LNCAP (cell line): ENCODE measurements around the gene ANAPC2.

ENCODE experiments used
- TF ChIP-seq, protein P1 (sequence below): fragments of 450-650 bp; IDR thresholded peaks from 2 replicates; pipeline ENCODE4 v1.5.1; 2017; ENCODE audit warnings: mild to moderate bottlenecking

The ANAPC2 gene

DNA sequence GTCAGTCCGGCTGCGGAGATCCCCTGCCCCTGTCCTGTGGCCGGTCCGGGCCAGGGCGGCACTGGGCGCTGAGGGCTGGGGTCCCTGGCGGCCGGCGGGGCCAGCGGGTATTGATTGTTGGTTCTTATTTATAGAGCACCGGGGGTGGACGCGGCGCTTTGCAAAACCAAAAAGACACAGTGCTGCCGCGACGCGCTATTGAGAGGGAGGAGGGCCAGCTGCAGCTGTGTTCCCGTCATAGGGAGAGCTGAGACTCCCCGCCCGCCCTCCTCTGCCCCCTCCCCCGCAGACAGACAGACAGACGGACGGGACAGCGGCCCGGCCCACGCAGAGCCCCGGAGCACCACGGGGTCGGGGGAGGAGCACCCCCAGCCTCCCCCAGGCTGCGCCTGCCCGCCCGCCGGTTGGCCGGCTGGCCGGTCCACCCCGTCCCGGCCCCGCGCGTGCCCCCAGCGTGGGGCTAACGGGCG is 21.0 kb downstream of the ANAPC2 start:
- TF ChIP-seq, protein P1, sequence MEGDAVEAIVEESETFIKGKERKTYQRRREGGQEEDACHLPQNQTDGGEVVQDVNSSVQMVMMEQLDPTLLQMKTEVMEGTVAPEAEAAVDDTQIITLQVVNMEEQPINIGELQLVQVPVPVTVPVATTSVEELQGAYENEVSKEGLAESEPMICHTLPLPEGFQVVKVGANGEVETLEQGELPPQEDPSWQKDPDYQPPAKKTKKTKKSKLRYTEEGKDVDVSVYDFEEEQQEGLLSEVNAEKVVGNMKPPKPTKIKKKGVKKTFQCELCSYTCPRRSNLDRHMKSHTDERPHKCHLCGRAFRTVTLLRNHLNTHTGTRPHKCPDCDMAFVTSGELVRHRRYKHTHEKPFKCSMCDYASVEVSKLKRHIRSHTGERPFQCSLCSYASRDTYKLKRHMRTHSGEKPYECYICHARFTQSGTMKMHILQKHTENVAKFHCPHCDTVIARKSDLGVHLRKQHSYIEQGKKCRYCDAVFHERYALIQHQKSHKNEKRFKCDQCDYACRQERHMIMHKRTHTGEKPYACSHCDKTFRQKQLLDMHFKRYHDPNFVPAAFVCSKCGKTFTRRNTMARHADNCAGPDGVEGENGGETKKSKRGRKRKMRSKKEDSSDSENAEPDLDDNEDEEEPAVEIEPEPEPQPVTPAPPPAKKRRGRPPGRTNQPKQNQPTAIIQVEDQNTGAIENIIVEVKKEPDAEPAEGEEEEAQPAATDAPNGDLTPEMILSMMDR = no peak

DNA sequence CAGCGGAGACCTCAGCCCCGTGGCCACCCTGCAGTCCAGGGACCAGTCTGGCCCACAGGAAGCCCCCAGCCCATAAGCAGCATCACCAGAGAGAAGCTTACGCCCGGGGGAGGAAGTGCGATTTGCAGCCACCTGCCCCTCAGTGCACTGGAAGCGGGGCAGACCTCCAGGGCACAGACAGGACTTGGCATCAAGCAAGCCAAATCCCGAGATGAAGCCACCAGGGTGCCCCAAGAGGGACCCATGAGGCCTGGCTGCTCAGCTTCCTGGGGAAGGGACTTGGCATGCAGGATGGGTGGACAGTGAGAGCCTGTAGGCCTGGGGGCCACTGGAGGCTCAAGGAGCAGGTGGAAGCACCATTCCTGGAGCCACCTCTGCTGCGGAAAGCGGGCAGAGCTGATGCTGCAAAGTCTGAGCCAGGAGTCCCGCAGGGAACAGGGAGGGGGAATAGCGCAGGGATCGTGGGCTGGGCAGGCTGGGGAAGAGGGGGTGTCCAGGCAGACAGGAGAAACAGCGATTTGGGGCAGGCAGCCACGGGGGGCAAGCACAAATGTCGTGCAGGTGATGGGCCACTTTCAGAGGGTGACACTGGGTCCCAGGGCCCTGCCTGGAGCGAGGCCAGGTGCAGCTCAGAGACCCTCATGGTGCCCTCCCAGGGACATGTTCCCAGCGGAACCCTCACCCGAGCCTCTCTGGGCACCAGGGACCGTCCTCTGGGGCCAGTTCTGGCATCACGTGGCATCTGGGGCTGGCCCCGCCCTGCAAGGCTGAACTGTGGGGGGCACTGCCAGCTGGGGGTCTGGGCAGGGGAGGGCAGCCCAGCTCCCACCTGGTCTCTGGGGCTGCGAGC is 21.8 kb downstream of the ANAPC2 start:
- TF ChIP-seq, protein P1 = no peak

DNA sequence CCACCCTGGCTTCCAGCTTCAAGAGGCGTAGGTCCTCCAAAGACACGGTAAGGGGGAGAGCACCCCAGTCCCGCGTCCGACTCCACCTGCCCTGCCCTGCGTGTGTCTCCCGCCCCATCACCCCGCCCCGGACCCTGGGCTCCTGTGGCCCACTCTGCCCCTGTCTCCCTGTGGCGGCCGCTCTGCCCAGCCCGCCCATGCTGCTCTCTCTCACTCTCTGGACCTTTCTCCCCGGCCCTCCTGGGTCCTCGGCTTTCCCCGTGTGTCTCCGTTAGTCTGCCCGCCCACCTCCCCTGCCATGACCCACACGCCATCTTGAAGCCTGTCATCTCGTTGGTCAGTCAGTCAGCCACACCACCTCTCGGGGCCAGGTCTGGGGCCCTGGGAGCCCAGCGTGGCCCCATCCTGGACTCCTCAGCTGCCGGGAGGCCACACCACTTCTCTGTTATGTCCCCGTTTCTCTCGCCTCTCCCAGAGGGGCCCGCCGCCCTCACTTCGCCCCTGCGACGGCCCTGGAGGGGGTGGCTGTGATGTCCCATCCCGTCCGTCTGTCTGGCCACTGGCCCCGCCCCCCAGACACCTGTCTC is 23.0 kb downstream of the ANAPC2 start:
- TF ChIP-seq, protein P1 = no peak

DNA sequence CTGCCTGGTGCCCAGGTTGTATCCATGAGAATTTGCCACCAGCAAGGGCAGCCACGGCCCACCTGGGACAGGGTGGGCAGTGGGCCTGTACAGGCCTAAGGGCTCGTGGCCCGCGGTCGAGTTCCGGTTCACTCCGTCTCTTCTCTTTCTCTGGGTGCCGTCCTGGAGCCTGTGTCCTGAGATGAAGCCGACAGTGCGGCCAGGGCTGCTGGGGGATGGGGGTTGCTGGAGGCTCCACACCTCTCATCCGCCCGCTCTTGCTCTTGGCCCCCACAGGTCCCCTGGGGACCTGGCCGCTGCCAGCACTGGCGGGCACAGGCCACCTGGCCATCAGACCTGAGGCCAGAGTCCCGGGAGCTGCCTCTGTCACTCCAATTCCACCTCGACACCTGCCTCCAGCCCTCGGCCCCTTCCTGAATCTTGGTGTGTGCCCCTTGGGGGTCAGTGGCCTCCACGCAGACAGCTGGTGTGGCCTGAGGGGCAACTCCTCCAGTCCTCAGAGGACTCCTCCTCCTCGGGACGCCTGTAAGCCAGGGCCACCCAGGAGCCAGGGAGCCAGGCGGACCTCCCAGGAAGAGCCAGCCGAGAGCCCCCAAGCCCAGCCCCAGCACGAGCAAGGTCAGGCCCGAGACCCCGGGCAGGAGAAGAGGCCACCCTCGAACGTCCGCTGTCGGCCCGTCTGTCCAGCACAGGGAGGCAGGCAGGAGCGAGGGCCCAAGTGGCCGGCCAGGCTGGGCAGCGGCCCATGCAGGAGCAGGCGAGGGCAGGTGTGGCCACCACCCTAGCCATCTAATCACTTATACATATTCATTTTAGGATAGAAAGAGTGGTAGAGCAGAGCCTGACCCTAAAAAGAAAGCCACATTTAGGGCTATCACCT is 23.8 kb downstream of the ANAPC2 start:
- TF ChIP-seq, protein P1 = no peak

- TF ChIP-seq, protein P1 = no peak
These were observed 24.6 kb downstream of the ANAPC2 start for GRCh38 chr9:137163805-137164204.

- TF ChIP-seq, protein P1 = no peak
These were observed 25.0 kb downstream of the ANAPC2 start for GRCh38 chr9:137163365-137163715.
